ENCODE results near the gene ZMYND10.

ZMYND10 gene

DNA sequence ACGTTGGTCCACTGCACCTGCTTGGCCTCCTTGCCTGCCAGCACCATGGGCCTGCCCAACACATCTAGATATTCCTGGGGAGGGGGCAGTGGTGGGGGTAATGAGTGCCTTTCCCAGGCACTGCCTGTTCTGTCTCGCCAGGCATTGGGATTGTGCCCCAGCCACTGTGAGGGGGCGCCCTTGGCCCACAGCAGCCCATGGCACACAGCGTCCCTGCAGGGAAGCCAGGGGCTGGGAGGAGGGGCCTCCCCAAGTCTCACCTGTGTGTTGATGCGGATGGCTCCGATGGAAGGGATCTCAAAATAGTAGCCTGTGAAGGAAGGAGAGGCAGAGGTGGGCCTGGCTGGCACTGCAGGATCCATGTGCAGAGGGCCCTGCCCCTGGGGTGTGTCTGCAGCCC lies 32.5 kb upstream of the ZMYND10 start:
- TF ChIP-seq, protein P1, sequence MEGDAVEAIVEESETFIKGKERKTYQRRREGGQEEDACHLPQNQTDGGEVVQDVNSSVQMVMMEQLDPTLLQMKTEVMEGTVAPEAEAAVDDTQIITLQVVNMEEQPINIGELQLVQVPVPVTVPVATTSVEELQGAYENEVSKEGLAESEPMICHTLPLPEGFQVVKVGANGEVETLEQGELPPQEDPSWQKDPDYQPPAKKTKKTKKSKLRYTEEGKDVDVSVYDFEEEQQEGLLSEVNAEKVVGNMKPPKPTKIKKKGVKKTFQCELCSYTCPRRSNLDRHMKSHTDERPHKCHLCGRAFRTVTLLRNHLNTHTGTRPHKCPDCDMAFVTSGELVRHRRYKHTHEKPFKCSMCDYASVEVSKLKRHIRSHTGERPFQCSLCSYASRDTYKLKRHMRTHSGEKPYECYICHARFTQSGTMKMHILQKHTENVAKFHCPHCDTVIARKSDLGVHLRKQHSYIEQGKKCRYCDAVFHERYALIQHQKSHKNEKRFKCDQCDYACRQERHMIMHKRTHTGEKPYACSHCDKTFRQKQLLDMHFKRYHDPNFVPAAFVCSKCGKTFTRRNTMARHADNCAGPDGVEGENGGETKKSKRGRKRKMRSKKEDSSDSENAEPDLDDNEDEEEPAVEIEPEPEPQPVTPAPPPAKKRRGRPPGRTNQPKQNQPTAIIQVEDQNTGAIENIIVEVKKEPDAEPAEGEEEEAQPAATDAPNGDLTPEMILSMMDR (IDR thresholded peaks at IDR 0.05; ENCODE audit: insufficient read depth, missing control alignments): no peak
- no peak for DNase-seq (ENCODE audit: insufficient read length, low spot score)
- no peak for FAIRE-seq

DNA sequence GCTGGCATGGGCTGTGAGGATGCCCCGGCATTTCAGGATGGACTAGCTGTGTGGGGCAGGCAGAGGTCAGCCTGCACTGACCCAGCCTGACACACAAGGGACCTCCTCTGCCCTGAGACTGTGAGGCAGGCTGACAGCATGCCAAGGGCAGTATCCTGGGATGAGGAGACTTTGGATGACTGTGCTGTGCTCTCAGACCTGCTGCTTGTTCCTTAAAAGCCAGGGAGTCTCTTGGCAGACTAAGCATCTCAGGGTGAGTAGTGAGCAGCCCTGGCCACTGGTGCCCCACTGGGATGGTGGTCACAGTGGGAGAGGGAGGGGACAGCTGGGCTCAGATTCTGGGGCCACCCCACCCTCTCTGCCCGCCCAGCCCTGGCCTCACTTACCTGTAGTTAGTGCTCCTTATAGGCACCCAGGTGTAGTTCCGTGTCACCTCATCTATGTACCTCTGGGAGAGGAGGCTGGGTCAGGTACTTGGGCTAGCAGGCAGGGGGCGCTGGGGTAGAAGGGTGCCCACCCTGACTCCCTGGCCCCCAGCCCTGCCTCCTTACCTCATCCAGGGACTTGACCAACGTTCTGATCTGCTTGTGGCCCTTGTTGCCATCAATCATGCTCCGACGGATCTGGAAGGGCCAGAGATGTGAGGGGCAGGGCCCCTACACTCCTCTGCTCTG lies 29.9 kb upstream of the ZMYND10 start:
- TF ChIP-seq, protein P1 (IDR thresholded peaks at IDR 0.05; ENCODE audit: insufficient read depth, missing control alignments): peak; percentile 9
- FAIRE-seq (no peak), DNase-seq (ENCODE audit: insufficient read length, low spot score) (no peak)

DNA sequence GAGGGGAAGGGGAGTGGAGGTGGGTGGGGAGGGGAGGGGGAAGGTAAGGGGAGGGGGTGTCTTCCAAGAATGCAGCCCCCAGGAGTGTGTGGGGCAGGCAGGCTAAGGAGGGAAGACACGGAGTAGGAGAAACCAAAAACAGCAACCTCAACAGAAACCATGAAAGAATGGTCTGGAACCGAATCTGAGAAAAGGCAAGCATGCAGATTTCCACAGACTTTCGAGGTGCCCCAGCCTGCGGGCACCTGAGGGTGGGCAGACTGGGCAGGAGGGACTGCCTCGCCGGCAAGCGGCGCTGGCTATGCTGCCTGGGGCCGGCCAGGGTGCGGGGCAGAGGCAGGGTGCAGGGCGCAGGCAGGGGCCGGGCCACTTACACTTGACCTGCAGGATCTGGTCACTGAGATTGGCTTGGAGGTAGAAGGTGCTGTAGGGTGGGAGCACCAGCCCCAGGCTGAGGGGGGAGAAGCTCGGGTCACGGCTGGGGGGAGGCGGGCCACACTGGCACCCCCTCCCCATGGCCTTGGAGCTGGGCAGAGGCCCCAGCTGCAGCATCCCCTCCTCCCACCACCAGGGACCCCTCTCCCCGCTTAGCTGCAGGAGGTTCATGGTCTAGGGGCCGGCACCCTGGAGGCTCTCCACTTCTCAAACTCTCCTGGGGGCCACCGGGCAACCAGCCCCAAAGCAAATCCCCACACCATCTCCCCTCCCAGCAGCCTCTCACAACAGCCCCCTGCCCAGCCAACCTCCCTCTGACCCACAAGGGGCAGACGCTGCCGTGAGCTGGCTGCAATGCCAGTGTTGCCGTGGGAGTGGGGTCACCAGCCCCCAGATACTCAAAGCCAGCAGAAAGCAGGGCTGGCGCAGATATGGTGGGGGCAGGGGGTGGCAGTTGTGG lies 29.1 kb upstream of the ZMYND10 start:
- FAIRE-seq (no peak), DNase-seq (ENCODE audit: insufficient read length, low spot score) (no peak)
- TF ChIP-seq, protein P1 (IDR thresholded peaks at IDR 0.05; ENCODE audit: insufficient read depth, missing control alignments): no peak

DNA sequence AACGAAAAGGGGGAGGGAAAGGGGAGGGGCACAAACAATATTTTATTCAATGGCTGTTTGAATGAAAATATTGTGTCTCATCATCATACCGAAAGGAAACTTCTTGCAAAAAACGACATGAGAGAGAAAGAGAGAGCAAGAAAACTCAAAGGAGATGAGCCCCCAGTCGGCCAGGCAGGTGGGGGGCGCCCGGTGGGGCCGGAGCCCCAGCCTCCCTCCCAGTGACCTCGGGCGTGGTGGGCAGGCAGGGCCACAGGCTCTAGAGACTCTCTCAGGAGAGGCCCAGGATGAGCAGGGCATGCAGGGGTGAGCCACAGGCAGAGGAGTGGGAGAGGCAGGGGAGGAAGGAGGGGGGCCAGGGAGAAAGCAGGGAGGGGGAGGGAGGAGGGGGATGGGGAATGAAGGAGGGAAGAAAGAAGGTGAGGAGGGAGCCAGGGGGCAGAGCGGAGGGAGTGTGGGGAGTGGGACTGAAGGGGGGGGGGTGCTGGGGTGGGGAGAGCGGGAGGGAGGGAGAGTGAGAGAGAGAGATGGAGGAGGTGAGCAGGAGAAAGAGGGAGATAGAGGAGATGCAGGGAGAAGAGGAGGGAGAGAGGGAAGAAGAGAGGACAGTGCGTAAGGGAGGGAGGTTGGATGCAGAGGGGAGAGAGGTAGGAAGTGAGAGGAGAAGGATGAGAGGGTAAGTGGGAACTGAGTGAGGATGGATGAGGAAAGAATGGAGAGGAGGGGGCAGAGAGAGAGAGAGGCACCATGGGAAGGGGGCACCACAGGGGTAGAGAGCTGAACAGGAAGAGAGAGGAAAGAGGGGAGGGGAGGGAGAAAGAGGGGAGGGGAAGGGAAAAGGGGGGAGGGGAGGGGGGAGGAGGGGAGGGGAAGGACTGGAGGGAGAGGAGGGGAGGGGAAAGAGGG lies 27.9 kb upstream of the ZMYND10 start:
- no peak for FAIRE-seq
- TF ChIP-seq, protein P1 (IDR thresholded peaks at IDR 0.05; ENCODE audit: insufficient read depth, missing control alignments): no peak
- no peak for DNase-seq (ENCODE audit: insufficient read length, low spot score)

DNA sequence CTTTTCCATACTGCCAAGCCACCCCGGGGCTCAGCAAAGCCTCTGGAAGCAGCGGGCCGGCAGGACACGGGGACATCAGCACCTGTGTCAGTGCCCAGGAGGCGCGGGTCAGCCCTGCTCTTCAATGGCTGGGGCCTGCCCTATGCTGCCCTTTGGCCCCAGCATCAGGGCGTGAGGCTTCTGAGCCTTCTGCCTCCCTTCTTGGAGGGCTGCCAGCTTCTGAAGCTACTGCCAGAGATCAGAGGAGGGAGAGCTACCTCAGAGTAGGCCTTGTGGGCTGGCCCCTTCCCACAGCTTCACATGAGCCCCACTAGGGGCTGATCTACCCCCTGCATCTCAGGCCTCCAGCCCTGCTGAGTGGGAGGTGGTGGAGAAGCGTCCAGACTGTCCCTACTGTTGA lies 26.8 kb upstream of the ZMYND10 start:
- TF ChIP-seq, protein P1 (IDR thresholded peaks at IDR 0.05; ENCODE audit: insufficient read depth, missing control alignments): no peak
- DNase-seq (ENCODE audit: insufficient read length, low spot score): no peak
- no peak for FAIRE-seq

DNA sequence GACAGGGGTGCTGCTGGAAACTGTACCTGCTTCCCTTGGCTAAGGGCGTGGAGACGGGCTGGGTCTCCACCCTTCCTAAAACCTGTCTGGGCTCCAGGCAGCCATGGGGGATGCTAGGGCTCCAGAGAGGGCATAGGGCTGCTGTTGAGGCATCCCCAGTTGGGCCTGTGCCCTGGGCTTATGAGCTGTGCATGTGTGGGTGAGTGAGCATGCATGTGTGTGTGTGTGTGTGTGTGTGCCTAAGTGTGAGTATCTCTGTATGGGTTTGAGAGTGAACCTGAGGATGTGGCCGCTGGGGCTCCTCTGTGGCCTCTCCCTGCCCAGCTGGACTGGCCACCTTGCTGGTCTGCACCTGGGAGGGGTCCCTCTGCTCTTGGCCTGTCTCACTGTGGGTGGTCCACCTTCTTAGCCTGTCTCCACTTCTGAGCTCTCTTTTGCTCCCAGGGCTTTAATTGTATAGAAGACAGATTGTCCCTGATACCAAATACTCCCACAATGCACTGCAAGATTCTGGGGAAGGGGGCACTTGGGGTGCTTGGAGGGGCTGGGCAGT lies 25.7 kb upstream of the ZMYND10 start:
- DNase-seq (ENCODE audit: insufficient read length, low spot score) (no peak), FAIRE-seq (no peak)
- TF ChIP-seq, protein P1 (IDR thresholded peaks at IDR 0.05; ENCODE audit: insufficient read depth, missing control alignments): no peak

All from D721Med (cell line).